Stimulated activated CD4-positive, alpha-beta T cell treated with anti-CD3 and anti-CD28 coated beads, Interleukin-12 subunit alpha, Interleukin-12 subunit beta, amount 100 ng/mL, for 24 hours (primary cell): Measurements from ENCODE around the gene TMEM63A.
"Not testable (repeated sequence)": the region's sequence is repeated elsewhere in the genome, so short reads cannot be mapped to it uniquely, and the experiment has no call there.

ENCODE experiments used
- DNase-seq, 2 experiments: peaks; one replicate each; pipeline ENCODE4 v3.0.0-alpha.2; 2020; ENCODE audit warnings: low read depth in 2 of 2

Gene TMEM63A

DNA sequence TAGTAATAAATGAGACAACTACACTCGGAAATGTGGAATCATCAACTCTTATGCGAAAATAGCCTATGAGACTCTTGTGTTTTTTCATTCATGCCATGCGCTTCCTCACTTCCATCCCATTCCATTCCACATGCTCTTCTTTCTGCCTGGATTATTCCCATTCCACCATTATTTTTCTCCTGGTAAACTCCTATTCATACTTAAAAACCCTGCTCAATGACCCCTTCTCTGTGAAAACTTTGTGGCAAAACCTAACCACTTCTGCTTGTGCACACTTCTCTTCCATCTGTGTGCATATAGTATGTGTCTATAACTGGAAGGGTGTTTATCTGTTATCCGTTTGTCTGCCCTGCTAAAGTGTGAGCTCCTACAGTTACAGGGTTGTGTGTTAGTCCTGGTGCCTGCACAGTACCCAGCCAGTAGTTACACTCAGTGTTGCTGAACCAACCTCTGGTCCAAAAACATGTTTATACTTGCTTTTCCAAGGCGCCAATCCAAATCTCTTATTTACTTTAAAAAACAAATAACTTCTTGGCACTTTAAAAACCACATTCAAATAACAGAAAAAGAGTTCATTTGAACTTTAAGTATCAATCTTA, 61.6 kb downstream of the TMEM63A start:
- no peak for DNase-seq

DNA sequence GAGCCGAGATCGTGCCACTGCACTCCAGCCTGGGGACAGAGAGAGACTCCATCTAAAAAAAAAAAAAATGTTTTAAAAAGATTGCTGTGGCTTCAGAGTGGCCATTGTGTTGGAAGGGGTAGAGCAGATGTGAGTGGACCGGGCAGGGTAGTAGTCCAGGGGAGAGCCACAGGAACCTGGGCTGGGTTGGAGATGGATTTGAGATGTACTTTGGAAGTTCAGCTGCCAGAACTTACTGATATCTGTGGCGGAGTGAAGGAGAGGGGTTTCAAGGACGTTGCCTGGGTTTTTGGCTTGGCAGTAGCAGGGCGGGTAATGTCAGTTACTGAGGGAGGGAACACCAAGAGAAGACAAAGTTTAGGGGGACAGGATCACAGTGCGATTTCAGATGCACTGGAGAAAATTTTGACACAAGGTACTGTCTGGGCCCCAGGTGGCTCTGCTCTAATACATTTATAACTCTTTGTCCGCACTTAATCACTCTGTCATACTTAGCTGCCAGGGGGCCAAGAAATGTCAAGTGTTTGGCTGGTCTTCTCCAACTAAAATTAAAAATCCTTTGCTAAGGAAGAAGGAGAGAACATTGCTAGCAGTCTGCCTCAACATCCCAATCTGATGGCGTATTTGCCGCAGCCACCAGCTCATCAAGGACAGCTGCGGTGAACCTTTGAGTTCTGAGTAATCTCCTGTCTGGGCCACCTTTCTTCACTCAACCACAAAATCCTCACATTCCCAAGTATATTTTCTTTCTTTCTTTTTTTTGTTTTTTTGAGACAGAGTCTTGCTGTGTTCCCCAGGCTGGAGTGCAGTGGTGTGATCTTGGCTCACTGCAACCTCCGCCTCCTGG, 62.6 kb downstream of the TMEM63A start:
- no peak for DNase-seq

DNA sequence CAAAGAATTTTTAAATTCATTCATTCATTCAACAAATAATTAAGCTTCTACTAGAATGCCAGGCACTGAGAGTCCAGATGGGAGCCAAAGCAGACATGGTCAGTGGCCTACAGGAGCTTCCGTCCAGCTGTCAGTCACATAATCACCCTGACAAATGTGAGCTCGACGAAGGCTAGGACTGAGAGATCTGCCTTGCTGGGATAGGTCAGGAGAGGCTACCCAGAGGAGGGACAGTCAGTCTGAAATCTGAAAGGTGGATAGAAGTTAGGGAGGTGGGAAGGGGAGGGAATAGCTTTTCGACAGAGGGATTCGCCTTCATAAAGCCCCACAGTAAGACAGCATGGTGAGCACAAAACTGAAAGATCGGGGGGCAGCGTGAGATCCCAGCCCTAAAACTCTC, 64.0 kb downstream of the TMEM63A start:
- no peak for DNase-seq

DNA sequence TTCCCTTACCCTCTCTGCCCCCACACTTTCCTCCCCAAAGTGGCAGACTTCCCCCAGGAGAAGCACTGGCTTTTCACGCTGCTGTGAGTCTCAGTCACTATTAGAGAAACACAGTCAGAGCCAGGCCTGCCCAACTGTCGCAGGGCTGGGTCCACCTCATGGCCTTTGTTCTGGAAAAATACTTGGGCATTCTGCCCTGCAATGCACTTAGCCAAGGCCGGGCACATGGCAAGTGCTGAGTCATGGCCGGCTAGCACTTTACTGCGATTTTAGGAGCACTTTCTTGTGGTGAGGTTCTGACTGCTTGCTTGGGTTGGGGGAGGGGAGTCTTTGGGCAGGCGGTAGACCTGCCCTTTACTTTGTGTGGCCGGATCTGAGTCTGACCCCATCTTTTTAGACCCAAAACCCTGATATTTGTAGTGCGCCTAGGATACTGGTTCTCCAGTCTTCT, 64.5 kb downstream of the TMEM63A start:
- no peak for DNase-seq

DNA sequence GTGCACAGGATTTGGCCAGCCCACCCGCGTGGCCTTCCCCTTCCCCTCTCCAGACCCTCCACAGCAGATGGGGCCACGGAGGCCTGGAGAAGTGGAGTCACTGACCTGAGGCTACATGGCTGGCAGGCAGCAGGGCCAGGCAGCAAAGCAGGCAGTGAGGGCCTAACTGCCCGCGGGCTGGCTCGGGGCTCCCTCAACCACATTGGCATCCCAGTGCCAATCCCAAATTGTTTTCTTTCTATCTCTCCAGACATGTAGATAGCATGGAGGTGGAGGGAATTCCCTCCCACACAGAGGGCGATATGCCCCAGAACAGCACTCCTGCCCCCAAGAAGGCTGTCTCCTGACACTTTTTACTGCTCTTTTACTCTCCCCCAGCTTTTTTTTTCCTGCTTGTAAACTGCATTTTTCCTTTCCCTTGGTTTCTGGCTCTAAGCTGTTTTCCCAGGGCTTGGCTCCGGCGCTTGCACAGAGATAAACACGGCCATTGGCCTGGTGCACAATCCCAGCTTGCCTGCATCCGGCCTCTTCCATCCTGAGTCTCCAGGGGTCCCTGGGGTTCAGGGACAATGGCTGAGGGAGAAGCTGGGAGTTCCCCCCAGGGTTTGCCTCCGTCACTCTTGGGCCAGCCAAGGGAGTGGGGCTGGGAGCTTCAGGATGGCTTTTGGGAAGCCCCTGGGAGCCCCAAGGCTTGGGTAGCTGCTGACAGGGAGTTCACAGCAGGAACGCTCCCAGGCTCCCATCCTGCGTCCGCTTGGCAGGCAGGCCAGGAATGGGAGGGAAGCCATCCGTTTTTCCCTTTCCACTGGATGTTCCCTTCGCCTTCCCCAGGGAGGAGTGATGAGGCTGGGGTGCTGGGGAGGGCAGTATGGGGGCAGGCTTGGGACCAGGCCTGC, 65.3 kb downstream of the TMEM63A start:
- no peak for DNase-seq

DNA sequence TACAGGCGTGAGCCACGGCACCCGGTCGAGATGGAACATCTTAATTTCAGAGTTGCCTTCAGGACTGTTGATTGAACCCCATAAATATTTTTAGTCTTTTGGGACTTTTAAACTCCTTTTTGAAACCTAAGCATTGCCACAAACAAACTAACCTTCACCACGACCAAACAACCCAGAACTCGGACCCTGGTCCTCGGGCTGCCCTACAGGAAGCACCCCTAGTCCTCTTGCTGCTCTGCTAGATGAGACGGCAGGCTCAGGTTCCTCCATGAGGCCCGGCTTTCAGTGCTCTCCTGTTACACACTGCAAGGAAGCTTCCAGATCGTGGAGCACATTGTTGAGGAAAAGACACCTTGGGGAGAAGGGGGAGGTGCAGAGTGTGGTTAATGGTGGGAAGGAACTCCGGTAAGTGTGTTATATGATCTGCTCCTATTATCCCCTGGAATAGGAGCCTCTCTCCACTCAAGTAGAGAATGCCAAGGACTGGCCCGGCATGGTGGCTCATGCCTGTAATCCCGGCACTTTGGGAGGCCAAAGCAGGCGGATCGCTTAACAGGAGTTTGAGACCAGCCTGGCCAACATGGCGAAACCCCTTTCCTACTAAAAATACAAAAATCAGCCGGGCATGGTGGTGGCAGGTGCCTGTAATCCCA, 66.5 kb downstream of the TMEM63A start:
- no peak for DNase-seq

DNA sequence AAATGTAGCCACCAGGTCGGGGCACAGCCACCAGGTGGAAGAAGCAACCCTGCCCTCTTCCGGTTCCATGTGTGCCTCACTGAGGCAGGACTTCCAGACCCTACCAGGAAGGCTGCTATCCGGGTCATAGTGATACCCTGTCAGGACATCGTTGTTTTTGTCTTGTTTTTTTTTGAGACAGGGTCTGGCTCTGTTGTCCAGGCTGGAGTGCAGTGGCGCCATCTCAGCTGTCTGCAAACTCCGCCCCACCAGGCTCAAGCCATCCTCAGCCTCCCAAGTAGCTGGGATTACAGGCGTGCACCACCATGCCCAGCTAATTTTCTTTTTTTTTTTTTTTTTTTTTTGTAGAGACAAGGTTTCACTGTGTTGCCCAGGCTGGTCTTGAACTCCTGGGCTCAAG, 67.1 kb downstream of the TMEM63A start:
- DNase-seq, result not testable (repeated sequence)

DNA sequence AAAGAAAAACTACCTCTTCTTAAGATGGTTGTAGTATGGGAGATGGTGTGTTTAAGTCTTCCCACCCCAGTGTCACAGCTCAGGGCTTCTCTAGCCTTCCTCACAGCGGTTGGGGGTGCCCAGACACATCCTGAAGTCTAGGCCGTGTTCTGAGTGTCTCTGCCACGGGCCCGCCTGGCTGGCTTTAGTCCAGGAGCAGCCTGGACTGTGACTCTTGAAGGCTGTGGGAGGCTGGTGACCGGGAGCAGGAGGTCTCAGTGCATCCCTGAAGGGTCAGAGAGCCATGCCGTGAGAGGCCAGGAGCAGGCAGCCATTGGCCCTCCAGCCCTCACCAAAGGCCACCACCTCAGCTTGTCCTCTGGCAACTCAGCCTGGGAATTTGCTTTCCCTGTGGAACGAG, 67.8 kb downstream of the TMEM63A start:
- DNase-seq, result no peak

DNA sequence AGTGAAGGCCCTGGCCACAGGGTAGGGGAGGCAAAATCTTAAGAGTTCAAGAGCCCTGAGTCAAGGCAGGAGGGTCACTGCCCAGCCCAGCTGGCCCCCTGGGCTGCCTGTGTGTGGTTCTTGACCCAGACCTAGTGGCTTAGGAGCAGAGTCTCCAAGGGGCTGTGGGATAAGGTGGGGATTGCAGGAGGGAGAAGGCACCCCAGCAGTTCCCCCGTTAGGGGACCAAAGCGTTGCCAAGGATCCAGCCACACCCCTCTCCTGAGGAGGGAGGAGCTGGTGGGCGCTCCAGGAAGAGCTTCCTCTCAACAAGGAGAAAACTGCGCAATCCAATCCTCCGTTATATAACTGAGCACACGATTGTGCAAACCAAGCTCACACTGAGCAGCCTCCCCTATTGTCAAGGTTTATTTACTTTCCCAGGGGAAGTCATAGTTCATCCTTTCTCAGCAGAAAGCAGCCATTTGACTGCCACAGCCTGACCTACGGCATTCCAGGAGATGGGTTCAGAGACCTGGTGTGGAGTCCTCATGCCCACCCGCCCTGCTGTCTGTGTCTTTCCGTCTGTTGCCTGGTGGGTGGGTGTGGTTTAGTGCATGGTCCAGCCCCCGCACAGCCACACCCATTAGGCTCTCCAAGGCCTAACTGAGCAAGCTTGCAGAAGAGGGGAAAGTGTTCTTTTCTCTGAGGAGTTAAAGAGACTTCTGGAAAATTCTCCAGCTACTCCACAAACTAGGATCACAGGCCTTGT, 68.8 kb downstream of the TMEM63A start:
- DNase-seq, result no peak

DNA sequence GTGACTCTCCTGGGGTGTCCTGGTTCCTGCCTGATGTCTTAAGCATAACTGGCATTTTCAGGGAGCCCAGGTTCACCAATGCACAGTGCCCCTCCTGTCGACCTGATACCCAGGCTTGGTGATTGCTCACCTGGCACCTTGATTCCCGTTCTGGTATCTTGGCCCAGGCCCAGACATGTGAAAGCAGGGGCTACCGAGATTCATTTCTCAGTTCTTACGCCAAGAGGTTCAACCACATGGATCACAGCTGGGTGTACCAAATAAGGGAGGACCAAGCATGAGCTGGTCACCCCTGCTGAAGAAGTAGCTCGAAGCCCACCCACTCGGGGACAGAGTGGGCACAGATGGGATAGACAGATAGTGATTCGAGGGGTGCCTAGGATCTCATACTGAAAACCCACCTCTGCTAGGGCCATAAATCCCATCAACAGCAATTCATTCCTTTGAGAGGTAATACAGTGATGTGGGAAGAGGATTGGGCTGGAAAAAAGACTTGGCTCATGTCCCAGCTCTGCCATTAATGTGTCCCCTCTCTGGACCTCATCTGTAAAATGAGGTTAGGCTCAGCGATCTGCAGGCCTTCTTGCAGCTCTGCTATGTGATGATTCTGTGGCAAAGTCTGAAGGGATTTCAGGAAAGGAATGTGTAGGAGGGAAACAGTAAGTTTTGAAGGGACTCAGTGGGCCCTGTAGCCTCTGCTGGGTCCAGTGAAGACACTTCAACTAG, 69.5 kb downstream of the TMEM63A start:
- no peak for DNase-seq

DNA sequence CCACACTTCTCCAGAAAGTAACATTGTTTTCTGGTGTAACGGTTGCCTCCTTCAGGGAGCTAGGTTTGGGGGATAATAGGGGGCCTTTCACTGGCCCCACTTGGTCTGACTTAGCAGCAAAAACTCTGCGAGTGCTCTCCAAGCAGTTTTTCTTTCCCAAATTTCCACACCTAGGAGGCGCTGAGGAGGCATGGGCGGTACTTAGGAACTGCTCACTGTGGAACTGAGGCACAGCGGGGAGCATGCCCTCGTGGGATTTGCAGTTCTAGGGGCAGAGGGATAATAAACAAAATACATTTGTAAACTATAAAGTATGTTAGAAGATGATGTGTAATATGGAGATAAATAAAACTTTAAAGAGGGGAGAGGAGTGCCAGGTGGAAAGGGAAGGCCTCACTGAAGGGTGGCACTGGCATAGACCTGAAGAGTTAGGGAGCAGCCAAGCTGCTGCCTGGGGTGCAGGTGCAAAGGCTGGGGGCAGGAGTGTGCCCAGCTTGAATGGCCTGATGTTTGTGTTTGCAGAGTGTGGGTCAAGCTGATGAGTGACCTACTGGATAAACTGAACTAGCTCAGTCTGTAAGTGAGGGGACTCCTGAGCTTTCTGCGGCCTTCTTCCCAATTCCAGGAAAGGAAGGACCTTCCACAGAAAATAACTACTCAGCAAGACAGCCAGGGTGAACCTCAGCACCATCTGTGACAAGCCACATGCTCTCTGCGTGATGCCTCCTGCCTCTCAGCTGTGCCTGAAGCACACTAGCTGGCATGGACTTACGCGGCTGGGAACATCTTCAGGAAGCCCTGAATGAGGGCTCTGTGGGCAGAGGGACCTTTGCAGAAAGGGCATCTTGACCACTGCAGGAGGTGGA, 70.3 kb downstream of the TMEM63A start:
- no peak for DNase-seq

DNA sequence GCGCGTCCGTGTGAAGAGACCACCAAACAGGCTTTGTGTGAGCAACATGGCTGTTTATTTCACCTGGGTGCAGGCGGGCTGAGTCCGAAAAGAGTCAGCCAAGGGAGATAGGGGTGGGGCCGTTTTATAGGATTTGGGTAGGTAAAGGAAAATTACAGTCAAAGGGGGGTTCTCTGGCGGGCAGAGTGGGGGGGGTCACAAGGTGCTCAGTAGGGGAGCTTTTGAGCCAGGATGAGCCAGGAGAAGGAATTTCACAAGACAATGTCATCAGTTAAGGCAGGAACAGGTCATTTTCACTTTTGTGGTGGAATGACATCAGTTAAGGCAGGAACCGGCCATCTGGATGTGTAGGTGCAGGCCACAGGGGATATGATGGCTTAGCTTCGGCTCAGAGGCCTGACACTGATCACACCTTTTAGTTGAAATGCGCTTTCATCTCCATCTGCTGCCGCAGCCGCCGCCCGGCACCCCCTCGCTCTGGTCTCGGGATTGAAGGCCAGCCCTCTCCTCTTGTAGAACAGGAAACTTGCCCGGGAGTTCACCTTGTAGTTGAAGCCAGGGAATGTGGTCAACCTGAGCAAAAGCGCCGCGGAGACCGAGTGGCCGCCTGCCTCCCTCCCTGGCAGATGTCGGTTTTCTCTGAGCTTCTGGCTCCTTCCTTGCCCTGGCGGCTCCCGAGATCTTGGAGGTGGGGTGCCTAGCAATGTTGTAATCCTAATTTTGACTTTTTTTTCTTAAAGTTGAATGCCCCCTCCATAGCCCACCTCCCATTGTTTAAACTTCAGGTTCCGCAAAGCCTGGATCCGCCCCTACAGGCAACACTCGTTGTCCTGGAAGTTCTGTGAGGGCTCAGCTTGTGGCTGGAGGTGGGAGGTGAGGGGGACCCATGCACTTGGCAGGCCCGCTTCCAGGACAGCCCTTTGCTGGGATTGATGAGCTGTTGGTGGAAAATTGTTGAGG, 71.3 kb downstream of the TMEM63A start:
- not testable (repeated sequence) for DNase-seq

DNA sequence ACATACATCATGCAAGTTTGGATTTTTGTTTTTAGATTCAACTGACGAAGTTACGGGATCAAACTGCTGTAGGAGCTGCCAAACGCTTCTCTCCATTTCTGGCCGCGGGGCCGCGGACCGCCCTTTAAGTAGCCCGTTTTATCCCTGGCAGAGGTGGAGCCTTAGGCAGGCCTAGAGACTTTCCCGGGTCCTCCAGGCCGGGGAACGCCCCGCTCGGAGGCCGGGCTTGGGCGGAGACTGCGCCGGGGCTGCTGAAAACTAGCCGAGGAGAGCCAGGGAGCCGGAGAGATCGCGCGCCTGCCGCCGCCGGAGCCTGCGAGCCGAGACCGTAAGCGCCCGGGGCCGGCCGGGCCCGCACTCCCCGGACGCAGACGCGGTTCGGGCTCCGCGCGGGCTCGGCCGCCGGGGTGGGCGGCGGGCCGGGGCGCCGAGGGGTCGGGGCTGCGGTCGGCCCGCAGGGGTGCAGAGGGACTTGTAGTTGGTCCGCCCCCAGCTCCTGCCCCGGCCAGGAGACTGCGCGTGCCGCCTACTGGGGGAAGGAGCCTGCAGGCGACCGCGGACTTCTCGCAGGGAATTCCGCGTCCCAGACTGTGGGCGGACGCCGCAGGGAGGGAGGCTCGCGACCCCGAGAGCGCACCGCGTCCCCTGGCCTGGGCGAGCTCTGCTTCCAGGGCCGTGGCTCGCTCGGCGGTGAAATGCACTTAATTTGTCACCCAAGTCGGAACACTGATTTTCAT, 72.2 kb downstream of the TMEM63A start, which contains the start of gene EPHX1:
Gene EPHX1 (plus strand): TSS at position 283 of the 737 bp plus-strand sequence. CDS start 18,606 bp downstream, outside the sequence.
- peak; percentile 55 to 79 for DNase-seq

DNA sequence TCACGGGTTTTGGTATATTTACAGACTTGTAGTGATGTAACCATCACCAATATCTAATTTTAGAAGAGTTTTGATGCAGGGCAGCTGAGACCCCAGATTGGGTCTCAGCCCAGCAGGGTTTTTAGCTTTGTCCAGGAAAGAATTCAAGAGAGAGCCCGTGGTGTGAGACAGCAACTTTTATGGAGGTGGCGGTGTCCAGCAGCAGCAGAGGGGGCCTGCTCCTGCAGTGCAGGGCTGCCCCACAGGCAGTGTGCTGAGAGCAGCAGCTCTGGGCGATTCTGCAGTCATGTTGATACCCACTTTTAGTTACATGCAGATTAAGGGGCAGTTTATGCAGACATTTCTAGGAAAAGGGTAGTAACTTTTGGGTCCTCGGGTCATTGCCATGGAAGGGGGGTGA, 74.0 kb downstream of the TMEM63A start:
- no peak for DNase-seq

DNA sequence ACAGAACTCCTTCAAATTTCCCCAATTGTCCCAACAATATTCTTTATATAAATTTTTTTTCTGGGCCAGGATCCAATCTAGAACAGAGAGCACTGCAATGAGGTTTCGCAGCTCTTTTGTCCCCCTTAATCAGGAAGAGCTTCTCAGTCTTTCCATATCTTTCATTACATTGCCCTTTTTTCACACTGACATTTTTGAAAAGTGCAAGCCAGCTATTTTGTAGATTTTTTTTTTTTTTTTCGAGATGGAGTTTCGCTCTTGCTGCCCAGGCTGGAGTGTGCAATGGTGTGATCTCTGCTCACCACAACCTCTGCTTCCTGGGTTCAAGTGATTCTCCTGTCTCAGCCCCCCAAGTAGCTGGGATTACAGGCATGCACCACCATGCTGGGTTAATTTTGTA, 75.4 kb downstream of the TMEM63A start:
- DNase-seq, result not testable (repeated sequence)

DNA sequence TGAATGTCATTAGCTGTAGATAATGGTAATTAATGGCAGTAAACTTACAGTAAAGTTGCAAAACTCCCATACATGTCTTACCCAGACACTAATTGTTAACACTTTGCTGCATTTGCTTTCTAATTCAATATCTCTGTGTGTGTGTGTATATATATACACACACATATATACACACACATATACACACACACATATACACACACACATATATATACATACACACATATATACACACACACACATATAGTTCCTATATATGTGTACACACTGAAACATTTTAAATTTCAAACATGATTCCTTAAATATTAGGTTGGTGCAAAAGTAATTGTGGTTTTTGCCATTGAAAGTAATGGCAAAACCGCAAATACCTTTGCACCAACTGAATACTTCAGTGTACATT, 75.9 kb downstream of the TMEM63A start:
- DNase-seq, result no peak

DNA sequence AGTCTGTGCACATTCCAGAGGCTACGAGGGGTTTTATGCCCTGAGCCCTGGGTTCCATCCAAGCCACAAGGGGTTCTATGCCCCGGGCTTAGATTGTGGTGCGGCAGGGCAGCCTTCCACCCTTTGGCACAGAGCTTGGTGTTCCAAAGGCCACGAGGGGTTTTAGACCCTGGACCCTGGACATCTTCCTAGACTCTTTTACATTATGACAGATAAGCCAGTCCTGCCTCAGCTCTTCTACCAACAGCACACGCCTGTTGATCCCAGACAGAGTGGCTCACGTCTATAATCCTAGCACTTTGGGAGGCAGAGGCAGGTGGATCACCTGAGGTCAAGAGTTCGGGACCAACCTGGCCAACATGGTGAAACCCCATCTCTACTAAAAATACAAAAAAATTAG, 81.0 kb downstream of the TMEM63A start:
- DNase-seq, result not testable (repeated sequence)
